Renal pelvis (tissue), 4 donors: Measurements from ENCODE around the gene STAT3. TPM values are rescaled to one million over a fixed set of nuclear protein-coding genes. Genes with fewer than 3 reads are reported as not detected.

Source experiments
- DNase-seq: peaks from one replicate; pipeline ENCODE4 v3.0.0-alpha.2; 2013
- polyA plus RNA-seq, 3 donors: library from polyadenylated mRNA; unstranded; fragments of 120-200 nt; gene quantifications; one replicate each; pipeline ENCODE4 v1.2.1, GENCODE V29; 2013; ENCODE audit not compliant: insufficient read length in 3 of 3

Gene STAT3
- polyA plus RNA-seq, 3 donors = 51.6 to 65.4 (median 65.2) TPM

DNA sequence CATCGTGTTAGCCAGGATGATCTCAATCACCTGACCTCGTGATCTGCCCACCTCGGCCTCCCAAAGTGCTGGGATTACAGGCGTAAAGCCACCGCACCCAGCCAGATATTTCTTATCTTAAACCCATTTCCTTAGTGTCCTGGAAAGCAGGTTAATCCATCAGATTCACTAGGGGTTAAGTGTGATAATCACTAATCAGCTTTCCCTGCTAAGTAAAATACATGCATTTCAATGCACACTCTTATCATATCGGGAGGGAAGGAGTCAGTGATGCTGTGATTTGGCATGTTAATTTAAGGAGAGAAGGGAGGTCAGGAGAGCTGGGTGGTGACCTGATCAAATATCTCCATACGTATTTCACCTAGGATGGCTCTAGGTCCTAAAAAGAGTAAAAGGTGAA is 29.1 kb downstream of the STAT3 start:
- no peak for DNase-seq

DNA sequence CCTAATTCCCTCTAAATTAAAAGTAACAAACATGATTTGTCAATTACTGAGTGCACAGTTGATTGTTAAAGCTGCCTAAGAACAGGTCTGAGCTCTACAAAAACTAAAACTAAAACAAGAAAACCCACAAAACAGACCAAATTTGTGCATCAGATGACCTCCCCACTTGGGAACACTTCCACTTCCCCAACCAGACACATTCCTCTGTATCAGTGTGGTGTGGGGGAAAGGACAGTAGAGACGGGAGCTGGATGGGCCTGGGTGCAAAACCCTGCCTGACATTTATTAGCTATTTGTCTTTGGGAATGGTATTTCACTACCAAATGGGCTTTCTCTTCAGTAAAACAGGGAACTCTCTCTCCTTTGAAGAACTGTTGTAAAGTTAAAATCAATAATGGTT is 29.8 kb downstream of the STAT3 start:
- no peak for DNase-seq

DNA sequence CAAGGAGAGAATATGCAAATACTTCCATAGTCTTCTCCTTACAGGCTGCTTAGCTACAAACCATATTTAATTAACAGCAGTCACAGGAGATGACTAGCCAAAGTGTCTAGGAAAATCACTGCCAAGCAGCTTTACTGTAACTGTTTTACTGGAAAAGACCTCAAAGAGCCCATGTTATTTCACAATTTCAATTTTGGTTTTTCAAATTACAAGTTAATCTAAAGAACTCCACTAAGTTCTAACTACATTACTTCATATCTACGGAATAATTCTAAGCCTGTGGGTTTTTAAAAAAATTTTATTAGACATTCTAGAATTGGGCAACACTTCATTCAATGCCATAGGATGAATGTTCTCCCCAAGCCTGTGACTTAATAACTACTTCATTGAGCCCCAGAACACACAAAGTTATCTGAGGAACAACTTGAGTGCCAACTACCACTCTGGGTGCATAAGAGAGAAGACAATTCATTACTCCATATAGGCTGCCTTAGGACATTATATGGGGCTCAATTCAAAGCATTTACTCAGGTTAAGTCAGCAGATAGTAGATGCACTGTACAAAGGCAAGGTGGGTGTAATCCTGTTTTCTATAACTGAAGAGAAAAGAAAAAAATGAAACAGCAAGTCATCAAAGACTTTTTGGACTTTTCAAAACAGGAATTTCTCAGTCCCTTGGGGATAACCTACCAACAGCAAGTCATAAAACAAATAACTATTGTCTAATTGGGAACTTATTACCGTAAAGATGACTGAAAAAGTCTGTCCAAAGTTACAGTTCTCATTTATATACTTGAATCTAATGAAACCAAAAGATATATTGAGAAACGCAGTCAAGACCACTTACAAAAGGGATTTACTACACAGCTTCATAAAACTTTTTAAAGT is 33.0 kb downstream of the STAT3 start:
- DNase-seq = no peak

DNA sequence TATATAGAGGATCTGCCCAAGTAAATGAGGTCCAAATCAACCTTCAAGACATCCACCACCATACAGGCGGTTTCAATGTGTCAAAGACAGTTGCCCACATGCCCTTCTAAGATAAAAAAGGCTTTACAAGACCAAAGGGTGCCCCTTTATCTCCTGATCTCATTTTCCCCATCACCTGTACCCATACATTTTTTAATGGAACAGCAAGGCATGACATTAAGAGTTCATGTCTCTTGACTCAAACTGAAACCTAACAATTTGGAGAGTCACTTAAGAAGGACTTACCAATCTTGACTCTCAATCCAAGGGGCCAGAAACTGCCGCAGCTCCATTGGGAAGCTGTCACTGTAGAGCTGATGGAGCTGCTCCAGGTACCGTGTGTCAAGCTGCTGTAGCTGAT is 40.1 kb downstream of the STAT3 start:
- DNase-seq = no peak

DNA sequence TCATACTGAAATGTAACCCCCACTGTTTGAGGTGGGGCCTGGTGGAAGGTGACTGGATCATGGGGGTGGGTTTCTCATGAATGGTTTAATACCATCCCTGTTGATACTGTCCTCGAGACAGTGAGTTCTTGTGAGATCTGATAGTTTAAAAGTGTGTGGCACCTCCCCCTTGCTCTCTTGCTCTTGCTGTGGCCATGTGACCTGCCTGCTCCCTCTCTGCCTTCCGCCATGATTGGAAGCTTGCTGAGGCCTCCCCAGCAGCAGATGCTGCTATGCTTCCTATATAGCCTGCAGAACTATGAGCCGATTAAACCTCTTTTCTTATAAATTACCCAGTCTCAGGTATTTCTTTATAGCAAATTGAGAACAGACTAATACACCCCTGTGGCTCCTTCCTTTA is 40.6 kb downstream of the STAT3 start:
- DNase-seq = no peak

DNA sequence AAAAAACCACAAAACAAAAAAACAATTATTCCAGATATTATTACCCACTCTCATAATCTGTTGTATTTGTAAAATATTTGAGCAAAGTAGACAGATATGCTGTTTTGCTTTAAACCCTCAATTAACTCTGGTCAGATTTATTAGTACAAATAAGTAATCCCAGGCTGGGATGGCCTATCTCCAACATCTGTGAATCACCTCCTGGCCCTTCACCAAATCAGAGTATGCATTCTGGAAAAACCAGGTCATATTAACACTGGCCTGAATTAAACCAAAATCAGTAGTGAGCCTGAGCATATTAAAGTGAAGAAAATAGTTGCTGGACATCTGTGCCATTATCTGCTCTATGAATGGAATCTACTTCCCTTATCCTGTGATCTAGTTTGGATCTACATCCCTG is 41.0 kb downstream of the STAT3 start:
- DNase-seq = no peak

DNA sequence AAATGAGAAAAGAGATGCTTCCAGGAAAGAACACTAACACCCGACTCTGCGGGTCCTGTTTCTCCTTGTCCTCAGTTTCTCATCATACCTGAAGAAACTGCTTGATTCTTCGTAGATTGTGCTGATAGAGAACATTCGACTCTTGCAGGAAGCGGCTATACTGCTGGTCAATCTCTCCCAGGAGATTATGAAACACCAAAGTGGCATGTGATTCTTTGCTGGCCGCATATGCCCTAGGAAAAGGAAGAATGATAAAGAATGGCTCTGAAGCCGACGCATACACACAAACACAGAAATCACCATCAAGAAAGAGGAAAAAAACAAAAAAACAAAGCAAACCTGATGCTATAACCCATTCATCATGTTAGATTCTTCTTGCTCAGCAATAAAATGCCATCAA is 41.8 kb downstream of the STAT3 start:
- DNase-seq = no peak

DNA sequence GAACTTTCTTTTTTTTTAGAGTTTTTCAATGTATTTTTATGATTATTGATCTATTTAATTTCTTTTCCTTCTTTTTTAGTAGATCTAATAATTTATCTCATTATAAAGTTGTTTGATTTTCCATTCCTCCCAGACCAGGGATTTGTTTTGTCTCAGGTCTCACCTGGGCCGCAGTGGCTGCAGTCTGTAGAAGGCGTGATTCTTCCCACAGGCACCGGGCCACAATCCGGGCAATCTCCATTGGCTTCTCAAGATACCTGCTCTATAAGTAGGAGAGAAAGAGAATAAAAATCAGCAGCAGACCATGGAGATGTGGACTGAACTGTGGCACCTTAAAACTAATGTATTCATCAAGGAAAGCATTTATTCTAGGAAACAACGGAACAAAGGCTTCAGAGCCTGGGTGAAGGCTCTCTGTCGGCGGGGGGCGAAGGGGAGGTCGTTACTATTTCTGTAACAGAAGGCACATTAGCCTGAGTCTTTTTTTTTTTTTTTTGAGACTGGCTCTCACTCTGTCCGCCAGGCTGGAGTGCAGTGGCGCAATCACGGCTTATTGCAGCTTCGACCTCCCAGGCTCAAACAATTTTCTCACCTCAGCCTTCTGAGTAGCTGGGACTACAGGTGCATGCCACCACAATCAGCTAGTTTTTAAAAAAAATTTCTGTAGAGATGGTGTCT is 42.7 kb downstream of the STAT3 start:
- DNase-seq = no peak

DNA sequence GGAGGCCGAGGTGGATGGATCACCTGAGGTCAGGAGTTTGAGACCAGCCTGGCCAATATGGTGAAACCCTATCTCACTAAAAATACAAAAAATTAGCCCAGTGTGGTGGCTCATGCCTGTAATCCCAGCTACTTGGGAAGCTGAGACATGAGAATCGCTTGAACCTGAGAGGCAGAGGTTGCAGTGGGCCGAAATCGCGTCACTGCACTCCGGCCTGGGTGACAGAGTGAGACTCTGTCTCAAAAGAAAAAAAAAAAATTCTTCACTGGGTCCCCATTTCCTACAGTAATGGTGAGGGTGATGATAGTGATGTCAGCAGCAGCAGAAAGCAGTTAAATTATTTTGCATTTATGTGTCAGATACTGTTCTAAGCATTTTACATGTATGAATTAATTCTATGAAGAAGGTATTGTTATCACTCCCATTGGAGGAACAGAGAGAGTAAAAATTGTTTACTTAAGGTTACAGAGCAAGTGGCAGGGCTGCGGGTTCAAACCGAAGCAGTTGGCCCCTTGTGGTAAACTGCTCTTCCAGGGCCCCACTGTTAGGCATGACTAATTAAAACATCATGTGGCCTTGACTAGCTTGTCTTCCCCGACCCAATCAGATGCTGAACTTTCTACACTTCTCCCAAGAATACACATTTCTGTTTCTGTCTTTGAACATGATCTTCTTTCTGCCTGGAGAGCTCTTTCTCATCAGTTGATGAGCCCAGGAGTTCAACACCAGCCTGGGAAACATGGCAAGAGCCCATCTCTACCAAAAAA is 45.8 kb downstream of the STAT3 start:
- no peak for DNase-seq

DNA sequence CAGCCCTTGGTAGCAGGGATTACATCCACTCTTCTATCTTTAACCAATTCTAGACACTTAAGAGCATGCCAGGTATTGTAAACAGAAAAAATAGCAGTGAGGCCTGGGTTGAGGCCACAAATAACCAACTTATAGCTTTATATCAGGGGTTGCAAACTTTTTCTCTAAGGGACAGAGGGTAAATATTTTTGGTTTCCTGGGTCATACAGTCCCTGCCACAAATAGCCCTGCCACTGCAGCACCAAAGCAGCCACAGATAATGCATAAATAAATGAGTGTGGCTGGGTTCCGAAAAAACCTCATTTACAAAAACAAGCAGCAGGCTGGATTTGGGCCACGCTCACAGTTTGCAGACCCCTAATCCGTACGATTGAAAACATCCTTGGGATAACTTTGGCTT is 46.7 kb downstream of the STAT3 start:
- no peak for DNase-seq

DNA sequence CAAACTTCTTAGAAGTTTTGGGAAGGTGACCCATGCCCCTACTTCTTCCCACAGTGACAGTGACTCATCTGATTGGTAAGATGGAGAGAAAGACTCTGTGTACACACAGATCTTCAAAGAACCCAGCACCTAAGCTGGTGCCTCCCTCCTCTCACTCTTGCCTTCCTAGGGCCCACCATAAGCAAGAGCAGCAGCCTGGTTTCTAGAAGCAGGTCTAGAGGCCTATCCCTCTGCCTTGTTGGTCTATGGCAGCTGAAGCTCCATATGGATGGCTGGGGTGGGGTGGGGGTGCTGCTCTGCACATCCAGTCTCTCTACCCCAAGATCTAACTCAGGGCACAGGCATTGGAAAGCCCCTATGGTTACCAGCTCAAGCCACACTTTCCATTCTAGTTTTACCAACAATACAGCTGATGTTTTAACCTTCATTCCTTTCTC is 47.5 kb downstream of the STAT3 start:
- no peak for DNase-seq

DNA sequence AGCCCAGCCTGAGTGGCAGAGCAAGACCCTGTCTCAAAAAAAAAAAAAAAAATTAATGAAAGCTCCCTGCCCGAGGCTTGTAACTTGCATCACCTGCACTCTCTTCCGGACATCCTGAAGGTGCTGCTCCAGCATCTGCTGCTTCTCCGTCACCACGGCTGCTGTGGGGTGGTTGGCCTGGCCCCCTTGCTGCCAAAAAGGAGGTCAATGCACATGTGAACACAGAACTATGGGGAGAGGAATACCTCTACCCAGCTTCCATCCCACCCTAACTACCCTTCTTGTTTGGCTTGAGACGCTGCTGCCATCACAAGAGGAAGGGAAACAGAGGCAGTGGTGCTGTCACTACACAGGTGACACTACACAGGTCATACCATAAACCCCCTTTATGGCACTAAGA is 49.0 kb downstream of the STAT3 start:
- no peak for DNase-seq

DNA sequence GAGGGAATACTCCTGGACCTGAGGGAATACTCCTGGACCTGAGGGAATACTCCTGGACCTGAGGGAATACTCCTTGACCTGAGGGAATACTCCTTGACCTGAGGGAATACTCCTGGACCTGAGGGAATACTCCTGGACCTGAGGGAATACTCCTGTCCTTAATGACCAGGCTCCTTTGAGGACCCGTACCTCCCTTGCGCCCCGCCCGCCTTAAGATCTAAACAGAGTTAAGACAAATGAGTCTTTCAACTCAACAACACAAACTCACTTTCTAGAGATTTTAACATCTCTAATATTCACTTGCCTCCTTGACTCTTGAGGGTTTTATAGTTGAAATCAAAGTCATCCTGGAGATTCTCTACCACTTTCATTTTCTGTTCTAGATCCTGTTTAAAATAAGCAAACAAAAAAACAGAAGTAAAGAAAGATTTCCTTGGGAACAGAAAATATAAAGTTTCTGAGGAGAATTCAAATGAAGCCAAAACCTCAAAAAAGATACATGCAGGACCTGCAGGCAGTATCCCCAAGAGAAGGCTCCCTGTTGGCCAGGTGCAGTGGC is 49.7 kb downstream of the STAT3 start:
- DNase-seq = no peak

DNA sequence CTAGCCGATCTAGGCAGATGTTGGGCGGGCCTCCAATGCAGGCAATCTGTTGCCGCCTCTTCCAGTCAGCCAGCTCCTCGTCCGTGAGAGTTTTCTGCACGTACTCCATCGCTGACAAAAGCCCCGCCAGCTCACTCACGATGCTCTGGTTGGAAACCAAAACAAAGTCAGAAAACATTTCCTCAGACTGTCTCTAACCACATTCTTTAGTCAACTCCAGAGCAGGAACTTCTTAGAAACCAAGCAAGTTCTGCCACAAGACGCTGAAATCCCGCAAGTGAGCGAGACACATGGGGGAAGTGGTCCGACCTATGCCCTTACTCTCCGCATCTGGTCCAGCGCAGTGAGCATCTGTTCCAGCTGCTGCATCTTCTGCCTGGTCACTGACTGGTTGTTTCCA is 50.8 kb downstream of the STAT3 start:
- no peak for DNase-seq

DNA sequence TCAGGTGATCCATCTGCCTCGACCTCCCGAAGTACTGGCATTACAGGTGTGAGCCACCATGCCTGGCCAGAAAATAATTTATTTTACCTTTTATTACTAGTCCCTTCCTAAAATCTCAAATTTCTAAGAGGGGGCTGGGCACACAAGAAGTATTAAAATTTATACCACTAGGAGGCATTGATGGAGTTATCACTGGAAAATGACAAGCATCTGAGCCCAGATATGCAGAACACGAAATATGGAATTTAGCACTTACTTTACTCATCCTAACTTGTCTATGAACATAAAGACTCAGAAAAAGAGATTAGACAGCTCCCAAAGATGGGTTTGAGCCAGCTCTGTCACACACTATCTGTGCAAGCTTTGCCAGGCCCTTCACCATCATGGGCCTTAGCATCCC is 53.6 kb downstream of the STAT3 start:
- no peak for DNase-seq

DNA sequence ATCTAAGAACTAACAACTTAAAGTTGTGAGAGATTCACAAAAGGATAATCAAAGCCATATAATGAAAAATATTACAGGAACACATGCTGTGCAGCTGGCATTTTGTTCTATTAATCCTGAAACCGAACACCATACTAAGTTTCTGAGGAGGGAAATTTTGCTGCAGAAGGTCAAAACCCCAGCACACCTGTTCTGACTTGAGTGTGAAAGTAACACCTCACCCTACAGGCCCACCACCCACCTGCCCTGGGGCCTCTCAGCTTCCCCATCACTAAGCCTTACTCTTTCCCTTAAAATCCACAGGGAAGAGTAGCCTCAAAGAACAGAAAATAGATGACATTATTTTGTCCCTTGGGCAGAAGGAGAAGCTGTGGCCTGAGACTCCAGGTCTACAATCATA is 55.2 kb downstream of the STAT3 start:
- no peak for DNase-seq

DNA sequence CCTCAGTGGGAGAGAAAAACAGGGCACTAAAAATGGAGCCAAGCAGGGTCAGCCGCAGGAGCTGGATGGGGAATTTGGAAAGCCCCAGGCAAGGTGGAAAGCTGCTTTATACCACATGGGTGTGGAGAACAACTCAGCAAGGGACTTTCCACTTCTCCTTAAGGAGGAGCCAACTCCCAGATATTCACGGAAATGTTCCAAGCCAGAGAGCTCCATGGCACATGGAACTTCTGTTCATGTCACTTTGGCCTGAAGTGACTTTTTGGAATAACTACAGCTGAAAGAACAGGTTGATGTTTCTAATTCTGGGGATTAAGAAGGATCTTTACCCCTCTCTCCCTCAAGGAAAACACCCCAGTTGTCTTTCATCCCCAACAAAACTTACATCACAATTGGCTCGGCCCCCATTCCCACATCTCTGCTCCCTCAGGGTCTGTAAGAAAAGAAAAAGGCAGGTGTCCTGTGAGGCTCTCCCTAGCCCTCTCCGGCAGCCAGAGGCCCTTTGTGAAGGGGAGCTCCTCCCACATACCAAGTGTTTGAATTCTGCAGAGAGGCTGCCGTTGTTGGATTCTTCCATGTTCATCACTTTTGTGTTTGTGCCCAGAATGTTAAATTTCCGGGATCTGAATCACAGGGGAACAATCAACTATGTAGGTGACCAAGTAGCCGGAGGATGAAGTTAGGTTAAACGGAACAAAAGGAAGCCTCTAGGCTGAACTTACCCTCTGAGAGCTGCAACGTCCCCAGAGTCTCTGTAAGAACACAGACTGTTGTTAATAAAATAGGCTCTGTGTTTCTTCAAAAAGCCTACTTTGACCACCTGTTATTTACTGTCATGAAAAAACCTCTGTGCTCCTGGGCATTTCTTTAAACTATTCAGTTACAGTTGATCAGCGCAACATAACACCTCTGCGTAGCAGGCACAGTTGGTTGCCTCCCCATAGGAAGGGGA is 58.9 kb downstream of the STAT3 start:
- no peak for DNase-seq

DNA sequence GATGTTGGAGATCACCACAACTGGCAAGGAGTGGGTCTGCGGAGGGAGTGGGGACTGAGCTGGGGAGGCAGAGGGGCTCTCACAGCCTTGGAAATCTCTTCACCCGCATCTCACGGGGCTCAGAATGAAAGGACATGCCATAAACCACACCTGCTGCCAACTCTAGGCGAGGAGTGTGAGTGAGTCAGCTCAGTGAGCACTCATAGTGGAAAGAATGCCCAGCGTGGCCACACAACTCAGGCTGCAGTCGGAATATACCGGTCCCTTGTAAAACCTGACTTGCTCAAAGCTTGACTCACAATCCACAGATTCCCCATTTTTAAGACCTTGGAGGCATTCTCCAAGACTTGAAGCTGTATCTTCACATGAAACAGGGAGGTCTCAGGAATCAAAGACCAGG is 63.2 kb downstream of the STAT3 start:
- DNase-seq = no peak

DNA sequence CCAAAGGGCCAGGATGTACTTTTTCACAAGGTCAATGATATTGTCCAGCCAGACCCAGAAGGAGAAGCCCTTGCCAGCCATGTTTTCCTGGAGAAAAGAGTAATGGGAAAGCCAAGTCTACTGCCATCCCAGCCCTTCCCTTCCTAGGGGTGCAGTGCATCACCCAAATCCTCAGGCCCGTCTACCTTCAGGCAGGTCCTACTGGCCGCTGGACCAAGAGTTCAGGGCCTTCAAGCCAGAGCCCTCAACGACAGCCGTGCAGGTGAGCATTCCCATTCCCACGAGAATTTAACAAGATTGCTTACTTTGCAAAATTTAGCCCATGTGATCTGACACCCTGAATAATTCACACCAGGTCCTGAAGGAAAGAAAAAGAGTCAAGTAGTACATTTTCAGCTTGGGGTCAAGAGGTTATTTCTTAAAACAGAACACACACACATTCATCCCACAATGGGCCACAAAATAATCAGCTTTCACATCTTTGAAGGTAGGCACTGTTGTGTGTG is 64.9 kb downstream of the STAT3 start:
- no peak for DNase-seq

DNA sequence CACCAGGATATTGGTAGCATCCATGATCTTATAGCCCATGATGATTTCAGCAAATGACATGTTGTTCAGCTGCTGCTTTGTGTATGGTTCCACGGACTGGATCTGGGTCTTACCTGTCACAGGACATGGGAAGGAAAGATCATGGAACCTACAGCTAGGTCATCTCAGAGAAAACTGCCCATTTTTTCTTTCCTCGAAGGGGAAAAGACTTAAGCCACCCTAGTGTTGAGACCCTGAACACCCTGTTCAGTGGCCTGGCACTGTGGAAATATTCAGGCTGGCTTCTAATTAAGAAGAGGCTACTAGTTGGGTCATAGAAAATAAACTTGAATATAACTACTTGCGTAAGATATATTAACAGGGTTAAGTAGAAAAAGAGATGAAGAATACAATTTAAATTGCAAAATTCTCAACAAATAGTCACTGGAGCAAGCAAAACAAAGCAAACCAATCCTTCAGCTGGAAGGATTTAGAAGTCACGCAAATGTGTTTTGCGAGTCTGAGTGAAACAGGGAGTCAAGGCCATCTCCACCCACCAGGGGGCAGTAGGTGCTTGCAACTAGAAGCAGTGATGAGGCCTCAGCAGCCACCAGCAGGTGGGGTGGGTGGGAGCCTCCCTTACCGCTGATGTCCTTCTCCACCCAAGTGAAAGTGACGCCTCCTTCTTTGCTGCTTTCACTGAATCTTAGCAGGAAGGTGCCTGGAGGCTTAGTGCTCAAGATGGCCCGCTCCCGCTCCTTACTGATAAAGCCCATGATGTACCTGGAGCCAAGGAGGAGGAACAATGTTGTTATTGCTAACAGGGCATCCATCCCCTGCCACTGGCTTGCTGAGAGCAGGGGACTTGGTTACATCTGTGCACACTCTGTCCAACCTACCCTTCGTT is 65.6 kb downstream of the STAT3 start:
- DNase-seq = peak; percentile 90
